Gastroesophageal sphincter (tissue), 3 donors: ENCODE data around the gene PIWIL4.

Experiments used
- CTCF ChIP-seq, 4 experiments: fragments of 200-600 bp in 2 of 4; fragments of 450-650 bp in 2 of 4; sonication (generic) in 1 of 4; IDR thresholded peaks; one replicate each; pipeline ENCODE4 v1.5.1; 2017 to 2019; ENCODE audit warnings: antibody characterized with exemption in 4 of 4, mild to moderate bottlenecking in 2 of 4, moderate library complexity in 2 of 4
- POLR2A ChIP-seq, 2 donors: fragments of 450-650 bp; IDR thresholded peaks; one replicate each; pipeline ENCODE4 v1.6.1; 2017; ENCODE audit warnings: antibody characterized with exemption in 2 of 2, mild to moderate bottlenecking in 2 of 2, moderate library complexity in 1 of 2
- POLR2AphosphoS5 ChIP-seq: sonication (generic); formaldehyde crosslinking; IDR thresholded peaks from one replicate; pipeline ENCODE4 v1.6.1; 2017; ENCODE audit warnings: antibody characterized with exemption

DNA sequence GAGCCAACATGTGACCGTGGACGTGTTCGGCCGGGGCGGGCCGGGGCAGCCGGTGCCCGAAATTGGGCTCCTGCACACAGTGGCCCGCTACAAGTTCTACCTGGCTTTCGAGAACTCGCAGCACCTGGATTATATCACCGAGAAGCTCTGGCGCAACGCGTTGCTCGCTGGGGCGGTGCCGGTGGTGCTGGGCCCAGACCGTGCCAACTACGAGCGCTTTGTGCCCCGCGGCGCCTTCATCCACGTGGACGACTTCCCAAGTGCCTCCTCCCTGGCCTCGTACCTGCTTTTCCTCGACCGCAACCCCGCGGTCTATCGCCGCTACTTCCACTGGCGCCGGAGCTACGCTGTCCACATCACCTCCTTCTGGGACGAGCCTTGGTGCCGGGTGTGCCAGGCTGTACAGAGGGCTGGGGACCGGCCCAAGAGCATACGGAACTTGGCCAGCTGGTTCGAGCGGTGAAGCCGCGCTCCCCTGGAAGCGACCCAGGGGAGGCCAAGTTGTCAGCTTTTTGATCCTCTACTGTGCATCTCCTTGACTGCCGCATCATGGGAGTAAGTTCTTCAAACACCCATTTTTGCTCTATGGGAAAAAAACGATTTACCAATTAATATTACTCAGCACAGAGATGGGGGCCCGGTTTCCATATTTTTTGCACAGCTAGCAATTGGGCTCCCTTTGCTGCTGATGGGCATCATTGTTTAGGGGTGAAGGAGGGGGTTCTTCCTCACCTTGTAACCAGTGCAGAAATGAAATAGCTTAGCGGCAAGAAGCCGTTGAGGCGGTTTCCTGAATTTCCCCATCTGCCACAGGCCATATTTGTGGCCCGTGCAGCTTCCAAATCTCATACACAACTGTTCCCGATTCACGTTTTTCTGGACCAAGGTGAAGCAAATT, 21.7 kb upstream of the PIWIL4 start:
- TF ChIP-seq CTCF (IDR thresholded peaks at IDR 0.05) (no peak), POLR2AphosphoS5 (no peak), POLR2A (IDR thresholded peaks at IDR 0.05) (no peak)
